ENCODE data around the gene SURF1.

SURF1 gene

DNA sequence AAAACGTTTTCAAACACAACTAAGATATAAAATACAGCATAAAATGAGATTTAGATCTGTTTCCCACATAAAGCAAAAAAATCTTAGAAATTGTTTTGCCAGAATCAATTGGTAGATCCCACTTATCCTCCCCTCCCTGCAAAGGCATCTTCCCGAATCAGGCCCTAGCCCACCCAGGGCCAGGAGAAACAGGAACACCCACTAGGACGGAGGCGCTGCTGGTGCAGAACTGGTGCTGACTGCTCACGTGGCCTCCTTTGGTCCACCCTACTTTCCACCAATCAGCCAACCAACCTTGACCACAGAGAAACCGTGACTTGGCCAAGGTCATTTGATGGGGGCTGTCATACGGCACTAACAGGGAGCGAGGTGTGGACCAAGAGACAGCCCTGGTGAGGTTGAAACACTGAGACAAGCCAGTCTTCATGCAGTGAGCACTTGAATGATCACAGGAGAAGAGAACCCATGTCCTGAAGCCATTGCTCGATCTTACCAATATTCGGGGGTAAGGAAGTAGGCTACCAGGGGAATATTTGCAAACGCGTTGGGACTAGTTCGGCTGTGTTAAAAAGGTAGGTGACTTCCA lies 5.3 kb upstream of the SURF1 start:
- H3K4me1 Mint-ChIP-seq (ENCODE audit: low read depth), result peaks cover 25% of the 10 kb centered on the region

DNA sequence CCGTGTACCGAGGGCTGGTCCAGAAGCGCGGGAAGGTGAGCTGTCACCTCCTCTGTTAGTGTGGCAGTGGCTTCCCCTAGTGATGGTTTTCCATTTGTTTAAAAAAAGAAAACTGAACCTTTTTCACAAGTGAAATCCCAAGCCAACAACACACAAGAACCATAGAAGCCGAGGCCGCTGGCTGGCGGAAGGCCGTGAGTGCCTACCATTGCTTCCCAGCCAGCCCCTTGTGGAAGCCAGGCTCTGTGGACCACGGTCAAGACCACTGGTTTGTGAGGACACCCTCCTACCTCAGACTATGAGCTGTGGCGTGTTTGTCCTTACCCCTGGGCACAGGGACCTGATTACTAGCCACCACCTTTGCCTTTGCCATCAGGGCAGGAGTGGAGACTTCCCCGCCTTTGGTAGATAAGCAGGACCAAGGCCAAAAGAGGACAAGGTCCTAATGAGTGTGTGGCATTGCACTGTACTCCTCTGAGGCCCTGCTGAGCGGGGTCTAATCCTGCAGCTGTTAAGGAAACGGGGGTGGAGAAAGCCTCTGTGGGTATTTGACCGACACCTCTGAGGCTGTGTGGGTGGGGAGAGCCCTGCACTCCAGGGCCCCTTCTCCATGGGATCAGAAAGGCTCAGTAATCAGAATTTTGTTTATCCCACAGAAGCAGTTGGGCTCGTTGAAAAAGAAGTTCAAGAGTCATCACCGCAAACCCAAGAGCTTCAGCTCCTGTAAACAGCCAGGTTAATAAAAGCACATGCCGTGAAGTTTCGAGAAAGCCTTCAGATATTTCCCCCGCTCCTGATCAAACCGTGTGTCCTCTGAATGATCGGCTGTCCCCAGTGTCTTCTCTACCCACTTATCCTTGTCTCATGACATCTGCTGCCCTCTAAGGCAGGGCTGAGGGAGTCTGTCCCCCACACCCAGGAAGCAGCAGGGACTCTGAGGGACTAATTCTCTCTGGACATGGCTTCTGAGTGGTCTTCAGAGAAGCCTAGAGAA lies 4.4 kb upstream of the SURF1 start:
- H3K27me3 Mint-ChIP-seq (ENCODE audit: low read depth), result no peaks in the 10 kb centered on the region
- peaks cover 37% of the 10 kb centered on the region for H3K36me3 Mint-ChIP-seq (ENCODE audit: low read depth)
- no peak overlapping the region for H3K4me3 Mint-ChIP-seq
- no peaks in the 10 kb centered on the region for H3K9me3 Mint-ChIP-seq
- peak overlapping the region; percentile 26 for H3K27ac Mint-ChIP-seq
- H3K4me1 Mint-ChIP-seq (ENCODE audit: low read depth), result peaks cover 23% of the 10 kb centered on the region

More for the DNA sequence above, 5.3 kb upstream of the SURF1 start:
- no peaks in the 10 kb centered on the region for H3K27me3 Mint-ChIP-seq (ENCODE audit: low read depth)
- no peak overlapping the region for H3K4me3 Mint-ChIP-seq
- H3K9me3 Mint-ChIP-seq, result no peaks in the 10 kb centered on the region
- H3K36me3 Mint-ChIP-seq (ENCODE audit: low read depth), result peaks cover 43% of the 10 kb centered on the region
- H3K27ac Mint-ChIP-seq, result no peak overlapping the region

DNA sequence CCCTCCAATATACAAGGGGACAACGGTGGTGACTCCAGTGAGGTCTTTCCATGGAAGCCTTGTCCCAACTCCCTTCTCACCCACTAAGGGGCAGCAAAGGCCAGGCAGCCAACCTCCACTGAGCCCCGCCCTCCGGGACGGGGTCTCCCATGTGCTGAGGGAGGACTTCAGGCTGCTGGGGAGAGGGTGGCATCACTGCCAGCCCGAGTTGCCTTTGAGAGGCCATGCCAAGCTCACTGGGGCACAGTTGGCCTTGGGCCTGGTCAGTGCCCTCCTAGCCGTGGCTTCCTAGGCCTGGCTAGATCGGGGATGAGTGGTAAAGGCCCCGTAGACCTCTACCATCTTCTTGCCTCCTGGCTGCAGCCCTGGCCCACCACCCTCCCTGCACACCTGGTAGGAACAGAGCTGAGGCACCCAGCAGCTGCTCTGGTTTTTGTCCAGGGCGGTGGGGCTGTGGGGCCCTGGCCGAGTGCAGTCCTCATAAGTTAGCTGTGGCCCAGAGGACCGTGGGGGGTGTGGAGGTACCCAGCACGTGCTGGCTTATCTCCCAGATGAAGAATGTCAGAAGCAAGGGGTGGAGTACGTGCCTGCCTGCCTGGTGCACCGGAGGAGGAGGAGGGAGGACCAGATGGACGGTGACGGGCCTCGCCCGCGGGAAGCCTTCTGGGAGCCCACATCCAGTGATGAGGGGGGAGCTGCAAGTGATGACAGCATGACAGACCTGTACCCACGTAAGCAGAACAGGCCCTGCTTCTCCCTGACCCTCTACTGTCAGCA lies 3.3 kb upstream of the SURF1 start:
- H3K4me1 Mint-ChIP-seq (ENCODE audit: low read depth), result peaks cover 23% of the 10 kb centered on the region
- no peaks in the 10 kb centered on the region for H3K9me3 Mint-ChIP-seq
- H3K4me3 Mint-ChIP-seq, result no peak overlapping the region
- H3K27ac Mint-ChIP-seq, result no peak overlapping the region
- peaks cover 30% of the 10 kb centered on the region for H3K36me3 Mint-ChIP-seq (ENCODE audit: low read depth)
- no peaks in the 10 kb centered on the region for H3K27me3 Mint-ChIP-seq (ENCODE audit: low read depth)

DNA sequence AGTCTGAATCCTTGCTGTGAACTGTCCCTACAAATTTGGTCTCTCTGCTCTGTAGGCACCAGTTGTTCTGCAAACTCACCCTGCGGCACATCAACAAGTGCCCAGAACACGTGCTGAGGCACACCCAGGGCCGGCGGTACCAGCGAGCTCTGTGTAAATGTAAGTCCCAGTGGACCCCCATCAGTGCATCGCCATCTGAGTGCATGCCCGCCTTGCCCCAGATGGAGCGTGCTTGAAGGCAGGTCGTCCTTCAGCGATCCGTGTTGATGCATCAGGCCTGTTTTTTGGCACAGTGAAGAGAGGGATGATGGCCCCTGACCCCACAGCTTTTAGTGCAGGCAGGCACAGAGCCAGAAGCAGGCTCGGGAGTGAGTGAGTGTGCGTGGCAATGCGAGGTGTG lies 1.4 kb upstream of the SURF1 start:
- no peak overlapping the region for H3K27ac Mint-ChIP-seq
- H3K27me3 Mint-ChIP-seq (ENCODE audit: low read depth), result no peaks in the 10 kb centered on the region
- peaks cover 25% of the 10 kb centered on the region for H3K36me3 Mint-ChIP-seq (ENCODE audit: low read depth)
- no peaks in the 10 kb centered on the region for H3K9me3 Mint-ChIP-seq
- peak overlapping the region; percentile 75 for H3K4me3 Mint-ChIP-seq
- H3K4me1 Mint-ChIP-seq (ENCODE audit: low read depth), result peaks cover 22% of the 10 kb centered on the region

DNA sequence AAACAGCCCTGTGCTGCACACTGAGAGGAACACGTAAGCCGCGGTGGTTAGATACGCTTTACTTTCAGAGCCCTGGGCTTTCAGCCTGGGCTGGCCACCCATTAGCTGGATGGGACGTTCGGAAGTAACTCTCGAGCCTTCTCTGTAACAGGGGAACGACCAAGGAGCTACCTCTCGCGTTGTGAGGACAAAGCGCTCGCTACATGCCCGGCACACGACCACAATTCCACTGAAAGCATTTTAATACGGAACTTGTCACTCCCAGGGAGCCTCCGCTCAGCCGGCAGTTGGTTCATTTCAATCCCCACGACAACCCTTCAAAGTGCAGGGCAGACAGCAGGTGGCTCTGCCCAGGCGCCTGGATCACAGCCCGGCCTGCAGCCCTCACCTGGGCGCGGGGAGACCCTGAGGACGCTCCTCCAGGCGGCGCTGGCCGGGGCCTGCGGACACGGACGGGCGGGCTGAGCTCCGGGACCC lies 368 bp downstream of the SURF1 start:
- Mint-ChIP-seq H3K27ac (peak overlapping the region; percentile 88), H3K4me1 (ENCODE audit: low read depth) (peaks cover 16% of the 10 kb centered on the region), H3K9me3 (no peaks in the 10 kb centered on the region), H3K27me3 (ENCODE audit: low read depth) (no peaks in the 10 kb centered on the region), H3K4me3 (peak overlapping the region; percentile 88), H3K36me3 (ENCODE audit: low read depth) (peaks cover 24% of the 10 kb centered on the region)

DNA sequence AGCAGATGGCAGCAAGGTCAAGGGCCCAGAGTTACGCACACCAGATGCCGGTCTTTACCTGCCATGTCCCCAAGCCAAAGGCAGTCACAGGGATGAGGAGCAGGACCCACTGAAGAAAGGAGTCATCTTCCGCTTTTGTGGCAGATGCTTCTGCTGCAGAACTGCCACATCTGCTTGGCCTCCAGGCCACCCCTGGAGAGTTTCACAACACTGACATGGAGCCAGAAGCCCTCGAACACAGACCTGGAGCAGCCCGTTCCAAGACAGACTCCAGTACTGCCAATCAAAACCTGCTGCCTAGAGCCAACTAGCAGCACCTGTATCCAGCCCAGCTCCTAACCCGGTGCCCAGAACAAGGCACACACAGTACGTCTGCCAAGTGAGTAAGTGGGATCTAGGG lies 1.5 kb downstream of the SURF1 start:
- Mint-ChIP-seq H3K36me3 (ENCODE audit: low read depth) (peaks cover 31% of the 10 kb centered on the region), H3K27ac (peak overlapping the region; percentile 41), H3K9me3 (no peaks in the 10 kb centered on the region), H3K4me3 (peak overlapping the region; percentile 88), H3K4me1 (ENCODE audit: low read depth) (peaks cover 16% of the 10 kb centered on the region), H3K27me3 (ENCODE audit: low read depth) (no peaks in the 10 kb centered on the region)

DNA sequence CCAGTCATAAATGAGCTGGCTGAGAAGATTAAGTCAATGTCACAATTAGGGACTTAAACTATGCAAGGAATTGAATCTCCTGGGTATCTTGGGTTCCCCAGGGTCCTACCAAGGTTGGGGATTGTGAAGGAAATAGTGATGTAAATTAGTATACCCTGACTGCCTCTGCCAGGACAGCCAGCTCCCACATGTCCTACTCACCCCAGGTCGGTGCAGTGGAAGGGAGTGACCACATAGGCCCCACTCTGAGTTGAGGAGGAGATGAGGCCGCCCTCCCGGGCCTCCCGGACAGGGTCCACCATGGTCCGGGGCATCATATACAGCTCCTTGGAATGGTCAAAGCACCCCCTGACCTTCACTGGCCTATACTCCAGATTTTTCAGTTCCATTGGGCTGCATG lies 2.7 kb downstream of the SURF1 start:
- Mint-ChIP-seq H3K4me1 (ENCODE audit: low read depth) (peaks cover 24% of the 10 kb centered on the region), H3K27ac (no peak overlapping the region), H3K36me3 (ENCODE audit: low read depth) (peaks cover 43% of the 10 kb centered on the region), H3K4me3 (peak overlapping the region; percentile 48), H3K27me3 (ENCODE audit: low read depth) (no peaks in the 10 kb centered on the region), H3K9me3 (no peaks in the 10 kb centered on the region)

DNA sequence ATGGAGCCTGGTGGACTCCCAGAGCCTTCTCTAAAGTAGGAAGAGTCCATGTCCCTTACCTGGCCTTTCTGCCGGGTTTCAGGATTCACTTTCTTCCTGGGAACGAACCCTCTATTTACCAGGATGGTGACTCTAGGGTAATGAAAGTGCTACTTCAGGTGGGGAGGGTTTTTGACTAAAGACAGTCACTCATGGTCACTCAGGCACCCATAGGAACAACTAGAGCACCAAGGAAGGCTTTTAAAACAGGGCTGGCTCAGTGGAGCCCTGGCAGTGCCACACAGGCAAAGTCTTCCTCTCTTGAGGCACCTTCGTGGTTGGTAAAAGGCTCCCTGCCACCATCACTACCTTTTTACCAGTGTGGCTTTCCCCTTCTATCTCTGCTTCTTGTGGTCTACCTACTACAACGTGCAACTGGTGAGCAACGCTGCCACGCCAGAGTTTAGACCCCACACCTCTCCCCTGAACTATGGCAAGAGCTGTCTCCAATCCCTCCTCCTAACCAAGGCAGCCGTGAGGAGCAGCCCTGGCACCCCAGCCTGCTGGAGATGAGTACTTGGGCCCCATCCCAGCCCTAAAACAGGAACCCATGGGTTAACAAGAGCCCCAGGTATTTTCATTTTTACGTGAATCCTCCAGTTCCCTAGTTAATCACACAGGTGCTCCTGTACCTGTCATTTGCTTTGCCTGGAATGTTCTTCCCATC lies 3.5 kb downstream of the SURF1 start:
- peak overlapping the region; percentile 48 for H3K4me3 Mint-ChIP-seq

DNA sequence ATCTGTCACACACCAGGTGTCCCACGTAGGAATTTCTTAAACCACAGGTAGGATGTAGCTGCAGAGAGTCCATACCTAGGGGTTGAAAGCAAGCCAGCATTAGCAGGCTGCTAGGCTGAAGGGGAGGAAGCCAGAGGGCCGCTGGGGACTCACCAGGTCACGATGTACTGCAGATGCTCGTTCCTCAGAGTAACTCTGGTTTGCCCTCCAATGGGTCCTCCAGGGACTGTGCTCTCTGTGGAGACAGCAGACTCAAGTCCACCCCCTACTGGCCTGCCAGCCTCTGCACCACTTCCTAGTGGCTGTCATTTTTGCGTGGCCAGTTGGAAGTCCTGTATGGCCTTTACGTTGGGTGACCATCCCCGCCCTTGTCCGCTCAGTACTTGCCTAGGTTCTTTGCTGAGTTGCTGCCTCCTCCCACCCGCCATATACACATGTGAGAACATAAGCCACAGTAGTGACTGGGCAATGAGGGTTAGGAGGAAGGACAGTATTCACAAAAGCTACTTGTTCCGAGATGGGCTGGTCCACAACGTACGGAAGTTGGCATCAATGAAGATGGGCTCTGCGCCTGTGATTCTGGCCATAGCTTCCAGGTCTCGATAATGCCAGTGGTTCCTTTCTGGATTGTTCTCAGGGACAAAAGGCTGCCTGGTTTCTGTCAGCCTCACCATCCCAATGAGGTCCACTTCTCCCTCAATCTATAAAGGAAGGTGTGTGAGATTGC lies 4.2 kb downstream of the SURF1 start:
- Mint-ChIP-seq H3K4me3 (no peak overlapping the region), H3K9me3 (no peaks in the 10 kb centered on the region), H3K27me3 (ENCODE audit: low read depth) (no peaks in the 10 kb centered on the region)

More for the DNA sequence above, 3.5 kb downstream of the SURF1 start:
- Mint-ChIP-seq H3K36me3 (ENCODE audit: low read depth) (peaks cover 48% of the 10 kb centered on the region), H3K9me3 (no peaks in the 10 kb centered on the region), H3K4me1 (ENCODE audit: low read depth) (peaks cover 21% of the 10 kb centered on the region), H3K27ac (peak overlapping the region; percentile 34), H3K27me3 (ENCODE audit: low read depth) (no peaks in the 10 kb centered on the region)

DNA sequence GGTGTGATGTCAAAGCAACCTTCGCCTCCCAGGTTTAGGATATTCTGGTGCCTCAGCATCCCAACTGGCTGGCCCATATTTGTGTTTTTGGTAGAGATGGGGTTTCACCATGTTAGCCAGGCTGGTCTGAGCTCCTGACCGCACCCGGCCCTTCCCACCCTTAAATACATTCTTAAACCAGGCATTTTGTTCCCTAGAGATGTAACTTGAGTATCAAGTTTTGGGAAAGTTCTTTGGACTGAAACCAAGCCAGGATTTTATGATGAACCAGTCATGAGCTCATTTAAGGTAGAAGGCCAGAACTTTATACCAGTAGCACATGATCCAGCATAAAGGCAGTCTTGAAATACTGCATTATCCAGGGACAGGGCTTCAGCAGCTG lies 4.8 kb downstream of the SURF1 start:
- Mint-ChIP-seq H3K36me3 (ENCODE audit: low read depth) (peaks cover 48% of the 10 kb centered on the region), H3K27me3 (ENCODE audit: low read depth) (no peaks in the 10 kb centered on the region), H3K9me3 (no peaks in the 10 kb centered on the region), H3K4me3 (no peak overlapping the region), H3K27ac (no peak overlapping the region), H3K4me1 (ENCODE audit: low read depth) (peaks cover 20% of the 10 kb centered on the region)

More for the DNA sequence above, 4.2 kb downstream of the SURF1 start:
- H3K4me1 Mint-ChIP-seq (ENCODE audit: low read depth), result peaks cover 15% of the 10 kb centered on the region
- H3K27ac Mint-ChIP-seq, result no peak overlapping the region
- H3K36me3 Mint-ChIP-seq (ENCODE audit: low read depth), result peaks cover 48% of the 10 kb centered on the region

DNA sequence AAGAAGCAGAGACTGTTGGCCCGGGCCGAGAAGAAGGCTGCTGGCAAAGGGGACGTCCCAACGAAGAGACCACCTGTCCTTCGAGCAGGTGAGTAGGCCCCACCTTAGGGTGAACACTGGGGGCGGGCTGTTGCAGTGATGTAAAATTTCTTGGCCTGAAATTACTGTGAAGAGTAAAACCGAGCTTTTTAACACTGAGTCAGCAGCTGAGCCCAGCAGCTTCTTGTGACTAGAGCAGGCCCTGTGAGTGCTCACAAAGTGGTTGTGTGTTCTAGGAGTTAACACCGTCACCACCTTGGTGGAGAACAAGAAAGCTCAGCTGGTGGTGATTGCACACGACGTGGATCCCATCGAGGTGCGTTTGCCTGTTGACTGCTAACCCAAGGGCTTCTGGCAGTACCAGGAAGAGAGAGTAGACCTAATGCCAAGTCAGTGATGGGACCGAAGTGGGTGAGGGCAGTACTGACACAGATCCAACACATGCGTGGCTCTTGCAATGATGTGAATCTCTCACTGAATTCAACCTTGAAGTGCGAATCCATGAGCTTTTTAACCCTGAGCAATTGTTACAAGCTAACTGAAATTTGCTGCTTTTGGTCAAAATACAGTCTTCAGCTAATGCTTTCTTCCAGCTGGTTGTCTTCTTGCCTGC lies 6.2 kb downstream of the SURF1 start:
- H3K9me3 Mint-ChIP-seq, result no peaks in the 10 kb centered on the region
- H3K4me3 Mint-ChIP-seq, result peak overlapping the region; percentile 98
- H3K36me3 Mint-ChIP-seq (ENCODE audit: low read depth), result peaks cover 54% of the 10 kb centered on the region
- H3K27ac Mint-ChIP-seq, result peak overlapping the region; percentile 20
- no peaks in the 10 kb centered on the region for H3K27me3 Mint-ChIP-seq (ENCODE audit: low read depth)
- H3K4me1 Mint-ChIP-seq (ENCODE audit: low read depth), result peaks cover 25% of the 10 kb centered on the region

DNA sequence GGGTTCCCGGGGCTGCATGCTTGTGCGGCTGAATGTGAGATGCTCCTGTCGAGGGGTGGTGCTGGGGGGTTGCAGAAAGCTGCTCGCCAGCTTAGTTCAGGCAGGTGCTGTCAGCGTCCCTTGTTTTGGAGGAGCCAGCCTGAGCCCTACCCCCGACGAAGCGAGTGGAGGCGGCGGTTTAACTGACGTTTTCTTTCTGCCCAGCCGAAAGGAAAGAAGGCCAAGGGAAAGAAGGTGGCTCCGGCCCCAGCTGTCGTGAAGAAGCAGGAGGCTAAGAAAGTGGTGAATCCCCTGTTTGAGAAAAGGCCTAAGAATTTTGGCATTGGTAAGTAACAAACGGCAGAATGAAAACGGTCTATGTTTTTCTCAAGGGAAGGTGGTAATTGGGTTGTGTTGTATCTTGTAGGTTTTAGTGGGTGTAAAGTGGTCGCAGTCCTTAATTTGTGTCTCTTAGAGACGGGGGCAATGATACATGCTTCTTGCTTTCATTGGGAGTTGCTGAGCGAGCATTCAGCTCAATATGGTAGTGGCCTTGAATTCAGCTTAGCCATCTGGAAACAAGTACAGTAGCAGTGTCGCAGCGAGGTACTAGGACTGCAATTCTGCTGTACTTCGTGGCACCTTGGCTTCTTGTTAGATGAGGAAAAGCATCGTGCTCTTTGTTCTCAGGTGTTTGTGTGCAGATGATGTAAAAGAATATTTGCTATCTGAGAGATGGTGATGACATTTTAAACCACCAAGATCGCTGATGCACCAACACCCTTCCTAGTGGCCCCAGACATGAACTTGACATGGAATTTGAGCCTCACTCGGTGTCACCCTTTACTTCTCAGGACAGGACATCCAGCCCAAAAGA lies 7.3 kb downstream of the SURF1 start:
- Mint-ChIP-seq H3K27me3 (ENCODE audit: low read depth) (no peaks in the 10 kb centered on the region), H3K4me3 (peak overlapping the region; percentile 98), H3K36me3 (ENCODE audit: low read depth) (peaks cover 58% of the 10 kb centered on the region), H3K4me1 (ENCODE audit: low read depth) (peaks cover 25% of the 10 kb centered on the region), H3K9me3 (no peaks in the 10 kb centered on the region), H3K27ac (peak overlapping the region; percentile 92)
